Coronary artery (tissue), 2 donors: ENCODE data around the gene ANAPC16.
A peak's percentile ranks its signal among the peaks of the same experiment; 100 is the strongest.

Experiments used
- DNase-seq: peaks from one replicate; pipeline ENCODE4 v3.0.0-alpha.2; 2017; ENCODE audit warnings: low spot score
- H3K27ac ChIP-seq, 2 donors: fragments of 200-600 bp; sonication (generic); one replicate each; pipeline ENCODE4 v1.5.1; 2016 to 2019
- H3K4me3 ChIP-seq: fragments of 200-600 bp; sonication (generic); 2 replicates; pipeline ENCODE4 v1.5.1; 2016; ENCODE audit warnings: mild to moderate bottlenecking, moderate library complexity
- TF ChIP-seq, protein P1 (sequence below): fragments of 200-600 bp; sonication (generic); IDR thresholded peaks from one replicate; pipeline ENCODE4 v1.5.1; 2019; ENCODE audit warnings: antibody characterized with exemption

Gene ANAPC16

DNA sequence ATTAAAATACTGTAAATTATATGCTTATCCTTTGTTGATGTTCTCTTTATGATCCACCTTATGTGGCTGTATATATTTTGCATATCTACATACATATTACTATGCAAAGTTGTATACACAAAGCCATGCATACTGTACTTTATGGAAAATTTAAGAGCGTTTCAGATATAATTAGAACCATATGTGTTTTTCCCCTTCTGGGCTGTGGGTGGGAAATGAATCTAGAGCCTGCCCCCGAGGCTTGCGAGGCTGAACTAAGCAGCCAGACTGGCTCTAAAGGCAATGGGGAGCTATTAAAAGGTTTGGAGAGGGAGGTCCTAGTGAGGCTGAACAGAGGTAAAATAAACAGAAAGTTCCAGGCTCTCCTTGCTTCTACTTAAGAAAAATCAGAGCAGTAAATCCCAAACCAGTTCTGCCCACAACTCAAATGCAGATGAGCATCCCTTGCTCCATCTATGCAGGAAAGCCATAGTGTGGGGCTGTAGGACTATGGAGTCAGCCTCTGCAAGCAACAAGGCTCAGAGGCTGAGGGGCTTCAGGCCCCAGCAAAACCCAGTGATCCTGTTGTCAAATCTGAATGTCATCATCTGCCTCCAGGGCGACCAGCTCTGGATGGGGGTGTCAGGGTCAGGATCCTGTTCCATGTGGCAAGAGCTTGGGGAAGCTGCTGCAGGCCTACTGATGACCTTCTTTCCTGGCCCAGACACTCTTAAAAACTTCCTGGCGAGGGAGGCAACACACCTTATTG, 43.9 kb downstream of the ANAPC16 start:
- Histone ChIP-seq H3K27ac (peak overlapping the region; percentile 94), H3K4me3 (no peak overlapping the region)
- TF ChIP-seq, protein P1, sequence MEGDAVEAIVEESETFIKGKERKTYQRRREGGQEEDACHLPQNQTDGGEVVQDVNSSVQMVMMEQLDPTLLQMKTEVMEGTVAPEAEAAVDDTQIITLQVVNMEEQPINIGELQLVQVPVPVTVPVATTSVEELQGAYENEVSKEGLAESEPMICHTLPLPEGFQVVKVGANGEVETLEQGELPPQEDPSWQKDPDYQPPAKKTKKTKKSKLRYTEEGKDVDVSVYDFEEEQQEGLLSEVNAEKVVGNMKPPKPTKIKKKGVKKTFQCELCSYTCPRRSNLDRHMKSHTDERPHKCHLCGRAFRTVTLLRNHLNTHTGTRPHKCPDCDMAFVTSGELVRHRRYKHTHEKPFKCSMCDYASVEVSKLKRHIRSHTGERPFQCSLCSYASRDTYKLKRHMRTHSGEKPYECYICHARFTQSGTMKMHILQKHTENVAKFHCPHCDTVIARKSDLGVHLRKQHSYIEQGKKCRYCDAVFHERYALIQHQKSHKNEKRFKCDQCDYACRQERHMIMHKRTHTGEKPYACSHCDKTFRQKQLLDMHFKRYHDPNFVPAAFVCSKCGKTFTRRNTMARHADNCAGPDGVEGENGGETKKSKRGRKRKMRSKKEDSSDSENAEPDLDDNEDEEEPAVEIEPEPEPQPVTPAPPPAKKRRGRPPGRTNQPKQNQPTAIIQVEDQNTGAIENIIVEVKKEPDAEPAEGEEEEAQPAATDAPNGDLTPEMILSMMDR: no peak
- no peak for DNase-seq

GRCh38 chr10:72260239-72260975, 44.6 kb downstream of the ANAPC16 start:
- TF ChIP-seq, protein P1: no peak
- peak overlapping the region; percentile 94 for H3K27ac ChIP-seq
- peak; percentile 90 for DNase-seq
- peak overlapping the region; percentile 73 for H3K4me3 ChIP-seq

DNA sequence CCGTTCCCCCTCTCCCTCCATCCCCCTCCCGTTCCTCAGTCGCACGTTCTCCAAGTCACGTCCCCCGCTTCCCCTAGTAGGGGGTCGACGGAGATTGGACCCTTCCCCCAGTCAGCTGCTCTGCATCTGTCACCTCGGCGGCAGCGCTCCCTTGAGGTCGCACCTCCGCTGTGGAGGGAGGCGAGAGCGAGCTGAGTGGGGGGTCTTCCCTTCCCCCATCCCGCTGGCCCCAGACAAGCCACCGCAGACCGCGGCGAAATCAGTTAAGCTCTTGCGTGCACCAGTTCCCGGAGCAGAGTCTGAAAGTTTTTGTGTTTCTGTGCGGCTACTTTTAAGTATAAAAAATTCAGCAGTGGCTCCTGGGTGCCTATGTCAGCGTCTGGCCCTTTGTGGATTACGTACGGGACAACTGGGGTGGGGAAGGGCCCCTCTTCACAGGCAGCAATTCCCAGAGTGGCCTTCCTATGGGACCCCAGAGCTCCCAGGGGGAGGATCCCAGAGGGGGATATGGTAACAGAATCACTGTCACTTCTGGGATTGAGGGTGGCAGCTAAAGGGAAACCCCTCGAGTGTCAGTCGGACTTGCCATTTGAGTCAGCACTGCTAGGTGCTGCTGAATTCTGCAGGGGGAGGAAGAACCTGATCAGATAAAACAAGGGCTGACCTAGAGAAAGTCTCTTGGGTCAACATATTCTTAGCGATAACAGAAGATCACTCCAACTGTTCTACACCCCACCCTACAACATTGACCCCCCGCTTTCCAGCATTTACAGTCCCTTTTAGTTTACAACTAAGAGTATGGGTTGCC, 45.4 kb downstream of the ANAPC16 start:
- no peak for DNase-seq
- TF ChIP-seq, protein P1: no peak
- Histone ChIP-seq H3K27ac (peak overlapping the region; percentile 94), H3K4me3 (peak overlapping the region; percentile 73)

- Histone ChIP-seq H3K4me3 (peak overlapping the region; percentile 73), H3K27ac (peak overlapping the region; percentile 94)
- TF ChIP-seq, protein P1: no peak
- no peak for DNase-seq
Observed at GRCh38 chr10:72261784-72262404, 46.1 kb downstream of the ANAPC16 start.

GRCh38 chr10:72263613-72264241, 47.9 kb downstream of the ANAPC16 start:
- no peak overlapping the region for H3K4me3 ChIP-seq
- TF ChIP-seq, protein P1: no peak
- no peak overlapping the region for H3K27ac ChIP-seq
- DNase-seq: no peak

DNA sequence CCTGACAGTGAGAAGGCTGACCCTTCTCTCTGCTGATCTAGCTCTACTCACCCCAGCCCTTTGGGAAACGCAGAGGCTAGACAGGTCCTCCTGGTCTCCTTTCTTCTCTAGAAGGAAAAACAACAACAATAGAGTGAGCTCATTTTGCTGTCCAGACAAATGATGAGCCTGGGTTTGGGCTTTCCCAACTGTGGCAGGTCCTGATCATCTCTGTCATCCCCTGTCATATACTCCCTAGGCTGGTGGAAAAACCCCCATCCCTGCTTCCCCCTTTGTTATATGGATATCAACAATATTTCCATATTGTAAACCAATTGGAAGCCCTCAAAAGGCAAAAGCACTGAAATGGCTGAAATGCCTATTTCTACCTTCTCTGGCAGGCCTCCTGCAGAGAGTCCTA, 48.7 kb downstream of the ANAPC16 start:
- Histone ChIP-seq H3K27ac (no peak overlapping the region), H3K4me3 (no peak overlapping the region)
- TF ChIP-seq, protein P1: no peak
- DNase-seq: no peak
